Left cardiac atrium (tissue), 4 donors: Measurements from ENCODE around the gene AOPEP. TPM values are rescaled to one million over a fixed set of nuclear protein-coding genes. Genes with fewer than 3 reads are reported as not detected.

Source experiments
- ATAC-seq, 2 donors: fragments of 200-7000 bp; cut with Tn5 transposase; one replicate each; pipeline ENCODE4 v1.9.1; 2020; ENCODE audit warnings: mild to moderate bottlenecking in 2 of 2, moderate library complexity in 2 of 2
- DNase-seq: peaks from one replicate; pipeline ENCODE4 v3.0.0-alpha.2; 2020
- intact Hi-C, 2 donors: fragments of 100-400 bp; cut with DNase I; formaldehyde crosslinking; loops; one replicate each; pipeline versions ENCODE4 v1.14.1 to v1.15.1; 2022 to 2023
- total RNA-seq, 2 donors: library from RNA; stranded (reverse); fragmentation: NEBNext Ultra II Directional; extraction: Animal tissue kit (Norgen Biotek cat#: 25700); gene quantifications; one replicate each; pipeline ENCODE4 v1.2.1, GENCODE V29; 2021
- donor health status: DM: no; HTN: yes; CAD: no.
- donor health status: DM: no; HTN: yes; CAD: no; lungs with severe emphysema.
- donor health status: DM: yes; HTN: yes; CAD: no.
- donor health status: Dilated cardiomyopathy.

Gene AOPEP
- total RNA-seq, 2 donors from 2014 or later = 128 to 132 TPM

GRCh38 chr9:94746541-94747370, 20.3 kb downstream of the AOPEP start:
- intact Hi-C loops = no loop called here
- DNase-seq (no peak), ATAC-seq (no peak)

GRCh38 chr9:94754976-94755475, 28.5 kb downstream of the AOPEP start:
- DNase-seq (no peak), ATAC-seq (no peak)
- intact Hi-C loops = no loop called here

- DNase-seq (no peak), ATAC-seq (peak in 1 of 2 donors; percentile 27)
- intact Hi-C loops = no loop called here
Observed at GRCh38 chr9:94757158-94757557, 30.7 kb downstream of the AOPEP start.

GRCh38 chr9:94758031-94758430, 31.5 kb downstream of the AOPEP start:
- no peak for DNase-seq
- intact Hi-C loops = no loop called here
- ATAC-seq = no peak

DNA sequence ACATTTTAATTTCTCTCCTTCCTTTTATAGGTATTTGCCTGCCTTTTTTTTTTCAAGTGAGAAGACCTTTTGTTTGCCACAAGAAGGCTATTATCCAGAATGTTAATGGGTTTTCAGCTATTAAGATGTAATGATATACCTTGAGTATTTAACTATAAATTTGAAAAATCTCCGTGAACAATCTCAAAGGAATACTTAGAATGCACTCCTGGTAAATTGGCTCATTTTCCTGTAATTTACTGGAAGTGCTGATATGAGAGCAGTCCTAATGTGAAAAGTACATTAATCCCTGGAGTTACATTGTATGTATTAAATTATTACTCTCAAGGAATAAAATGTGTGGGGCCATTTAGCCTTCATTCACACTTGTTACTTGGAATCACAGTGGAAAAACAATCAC, 32.4 kb downstream of the AOPEP start:
- intact Hi-C loops = no loop called here

DNA sequence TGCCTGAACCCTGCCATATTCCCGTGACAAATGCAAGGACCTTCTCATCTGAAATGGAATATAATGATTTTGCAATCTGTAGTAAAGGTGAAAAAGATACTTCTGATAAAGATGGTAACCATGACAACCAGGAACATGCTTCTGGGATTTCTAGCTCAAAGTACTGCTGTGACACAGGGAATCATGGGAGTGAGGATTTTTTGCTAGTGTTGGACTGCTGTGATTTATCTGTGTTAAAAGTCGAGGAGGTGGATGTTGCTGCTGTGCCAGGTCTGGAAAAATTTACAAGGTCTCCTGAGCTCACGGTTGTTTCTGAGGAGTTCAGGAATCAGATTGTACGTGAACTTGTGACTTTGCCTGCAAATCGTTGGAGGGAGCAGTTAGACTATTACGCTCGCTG, 33.5 kb downstream of the AOPEP start:
- intact Hi-C loops = no loop called here
- no peak for ATAC-seq

More for the DNA sequence above, 32.4 kb downstream of the AOPEP start:
- DNase-seq = no peak
- no peak for ATAC-seq

GRCh38 chr9:94760660-94761059, 34.2 kb downstream of the AOPEP start:
- ATAC-seq = peak in 1 of 2 donors; percentile 53
- intact Hi-C loops = no loop called here
- DNase-seq = no peak

More for the DNA sequence above, 33.5 kb downstream of the AOPEP start:
- DNase-seq = no peak

DNA sequence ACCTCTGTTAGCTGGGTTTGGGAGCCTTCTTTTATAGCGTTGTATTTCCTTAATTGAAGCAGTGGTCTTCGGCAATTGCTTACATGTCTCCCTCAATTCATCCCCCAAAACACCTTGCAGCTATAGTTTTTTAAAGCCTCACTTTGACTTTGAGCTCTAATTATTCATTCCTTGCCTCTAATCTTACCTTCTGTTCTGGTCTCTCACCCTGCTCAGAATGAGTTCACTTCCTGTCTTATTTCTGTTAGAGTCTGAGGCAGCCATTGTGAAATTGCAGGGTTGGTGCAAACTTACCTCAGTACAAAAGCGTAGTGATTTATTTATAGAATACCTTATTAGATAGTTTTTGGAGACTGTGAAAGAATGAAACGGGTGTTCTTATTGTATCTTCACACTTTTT, 35.0 kb downstream of the AOPEP start:
- ATAC-seq (no peak), DNase-seq (no peak)
- intact Hi-C loops = no loop called here

GRCh38 chr9:94767331-94768072, 41.0 kb downstream of the AOPEP start:
- no peak for DNase-seq
- intact Hi-C loops = loop anchor here in 1 of 2 donors (5.0 kb wide), 1 partner anchor 80 kb away; no protein-coding TSS in a partner anchor
- no peak for ATAC-seq

- no peak for ATAC-seq
- intact Hi-C loops = loop anchor here in 1 of 2 donors (5.0 kb wide), 1 partner anchor 81 kb away; no protein-coding TSS in a partner anchor
Observed at GRCh38 chr9:94768766-94769165, 42.3 kb downstream of the AOPEP start.

GRCh38 chr9:94770334-94770733, 43.8 kb downstream of the AOPEP start:
- no peak for DNase-seq
- intact Hi-C loops = no loop called here
- no peak for ATAC-seq

More at GRCh38 chr9:94768766-94769165, 42.3 kb downstream of the AOPEP start:
- DNase-seq = no peak

- no peak for ATAC-seq
- intact Hi-C loops = no loop called here
- DNase-seq = no peak
Observed at GRCh38 chr9:94771096-94771495, 44.6 kb downstream of the AOPEP start.

- intact Hi-C loops = no loop called here
- DNase-seq = no peak
- ATAC-seq = no peak
Observed at GRCh38 chr9:94772144-94772543, 45.6 kb downstream of the AOPEP start.

DNA sequence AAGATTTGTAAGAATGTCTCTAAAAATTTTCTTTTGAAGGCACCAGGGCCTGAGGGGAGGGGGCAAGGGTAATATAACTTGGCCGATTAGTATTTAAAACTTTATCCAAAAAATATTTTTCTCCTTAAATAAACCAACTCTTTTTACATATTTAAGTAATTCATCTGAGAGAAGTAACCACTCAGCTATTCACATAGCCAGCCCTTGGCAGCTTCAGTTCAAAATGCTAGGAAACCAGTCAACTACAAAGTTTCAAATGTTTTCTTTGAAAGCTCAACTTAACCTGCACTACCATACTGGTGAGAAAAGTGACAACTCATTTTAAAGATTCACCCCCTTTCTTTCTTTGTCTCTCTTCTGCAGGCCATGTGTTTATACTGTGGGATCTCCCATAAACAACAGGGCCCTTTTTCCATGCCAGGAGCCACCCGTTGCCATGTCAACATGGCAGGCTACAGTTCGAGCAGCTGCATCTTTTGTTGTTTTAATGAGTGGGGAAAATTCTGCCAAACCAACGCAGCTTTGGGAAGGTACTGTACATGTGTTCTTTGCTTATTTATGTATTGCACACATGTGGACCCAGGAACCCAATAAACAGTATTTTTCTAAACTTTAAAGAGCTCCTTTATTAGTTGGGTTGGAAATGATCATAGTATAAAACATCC, 46.3 kb downstream of the AOPEP start:
- intact Hi-C loops = no loop called here
- DNase-seq = no peak
- ATAC-seq = no peak

DNA sequence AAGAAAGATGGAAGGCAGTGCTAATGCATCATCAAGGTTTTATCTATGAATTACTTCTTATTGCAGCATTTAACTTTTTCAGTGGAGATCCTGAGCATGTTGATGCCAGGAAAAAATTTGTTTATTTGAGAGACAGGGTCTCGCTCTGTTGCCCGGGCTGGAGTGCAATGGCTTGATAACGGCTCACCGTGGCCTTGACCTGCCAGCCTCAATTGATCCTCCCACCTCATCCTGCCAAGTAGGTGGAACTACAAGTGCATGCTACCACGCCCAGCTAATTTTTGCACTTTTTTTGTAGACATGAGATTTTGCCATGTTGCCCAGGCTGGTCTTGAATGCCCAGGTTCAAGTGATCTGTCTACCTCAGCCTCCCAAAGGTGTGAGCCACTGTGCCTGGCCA, 47.2 kb downstream of the AOPEP start:
- ATAC-seq (no peak), DNase-seq (no peak)
- intact Hi-C loops = no loop called here

GRCh38 chr9:94778013-94778412, 51.5 kb downstream of the AOPEP start:
- DNase-seq (no peak), ATAC-seq (no peak)
- intact Hi-C loops = loop anchor here in 1 of 2 donors (5.0 kb wide), 1 partner anchor 96 kb away; no protein-coding TSS in a partner anchor

DNA sequence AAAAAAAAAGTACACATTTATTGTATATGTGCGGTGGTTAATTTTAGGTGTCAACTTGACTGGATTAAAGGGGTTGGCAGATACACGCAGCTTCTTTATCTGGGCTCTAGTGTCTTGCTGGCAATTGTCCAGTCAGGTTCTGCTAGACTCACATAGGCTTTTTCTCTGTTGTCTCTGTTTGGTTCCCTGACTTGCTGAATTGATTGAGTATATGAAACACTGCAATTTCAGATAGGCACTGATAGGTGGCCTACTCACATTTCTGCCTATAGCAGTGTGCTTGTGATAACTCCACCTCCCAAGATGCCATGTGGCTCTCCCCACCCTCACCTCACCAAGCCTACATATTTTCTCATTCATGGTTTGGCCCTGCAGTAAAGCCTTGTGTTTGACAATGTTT, 52.5 kb downstream of the AOPEP start:
- ATAC-seq (no peak), DNase-seq (no peak)
- intact Hi-C loops = loop anchor here in 1 of 2 donors (5.0 kb wide), 1 partner anchor 97 kb away; no protein-coding TSS in a partner anchor

DNA sequence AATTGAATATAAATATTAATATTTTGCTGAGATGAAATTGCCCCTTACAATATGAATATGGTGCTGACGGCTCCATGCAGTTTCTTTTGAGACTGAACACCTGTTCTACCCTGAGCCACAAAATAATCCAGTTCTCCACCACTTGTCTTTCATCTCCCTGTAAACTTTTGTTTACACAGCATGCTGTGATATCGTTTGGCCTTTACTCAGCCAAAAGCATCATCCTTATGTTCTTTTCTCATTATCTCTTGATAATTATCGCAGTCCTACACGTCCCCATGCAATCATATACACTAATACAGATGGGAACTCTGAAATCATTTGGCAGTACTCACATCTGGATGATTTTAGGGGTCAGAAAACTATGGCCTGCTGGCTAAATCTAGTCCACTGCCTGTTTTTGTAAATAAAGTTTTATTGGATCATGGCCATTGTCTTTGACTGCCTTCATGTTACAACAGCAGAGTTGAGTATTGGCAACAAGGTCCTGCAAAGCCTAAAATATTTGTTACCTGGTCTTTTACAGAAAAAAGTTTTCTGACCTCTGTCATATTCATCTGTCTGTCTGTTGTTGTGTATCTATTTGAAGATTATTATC, 53.3 kb downstream of the AOPEP start:
- intact Hi-C loops = loop anchor here (5.0 to 10.0 kb wide), 5 partner anchors 88 to 348 kb away; no protein-coding TSS in a partner anchor
- no peak for ATAC-seq
- no peak for DNase-seq

DNA sequence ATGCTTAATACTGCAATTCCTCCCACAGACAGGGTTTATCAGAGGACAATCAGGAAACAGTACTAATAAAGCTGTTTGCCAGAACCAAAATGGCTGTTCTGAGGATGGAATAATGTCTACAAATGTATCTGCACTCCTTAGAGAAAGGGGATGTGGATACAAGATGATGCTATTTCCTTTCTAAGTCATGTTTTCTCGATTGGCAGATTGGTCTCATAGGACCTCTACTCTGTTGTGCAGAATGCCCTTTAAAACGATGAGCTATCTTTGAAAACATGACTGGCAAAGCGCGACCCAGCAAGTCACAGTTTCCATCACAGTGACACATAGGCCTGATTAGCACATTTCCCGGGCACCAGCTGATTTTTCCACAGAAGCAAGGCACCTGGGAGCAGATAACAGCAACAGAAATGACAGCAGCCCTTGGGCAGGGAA, 54.0 kb downstream of the AOPEP start:
- ATAC-seq (peak; percentile 42 to 62), DNase-seq (peak; percentile 60)
- intact Hi-C loops = loop anchor here (5.0 to 10.0 kb wide), 4 partner anchors 87 to 347 kb away; no protein-coding TSS in a partner anchor
